ENCODE data around the gene VMP1. TPM values are rescaled to one million over a fixed set of nuclear protein-coding genes. Genes with fewer than 3 reads are reported as not detected.

VMP1 gene
- polyA plus RNA-seq, 2 of the 4 experiments (the other 2 are of a cell fraction), result 395 to 726 TPM

DNA sequence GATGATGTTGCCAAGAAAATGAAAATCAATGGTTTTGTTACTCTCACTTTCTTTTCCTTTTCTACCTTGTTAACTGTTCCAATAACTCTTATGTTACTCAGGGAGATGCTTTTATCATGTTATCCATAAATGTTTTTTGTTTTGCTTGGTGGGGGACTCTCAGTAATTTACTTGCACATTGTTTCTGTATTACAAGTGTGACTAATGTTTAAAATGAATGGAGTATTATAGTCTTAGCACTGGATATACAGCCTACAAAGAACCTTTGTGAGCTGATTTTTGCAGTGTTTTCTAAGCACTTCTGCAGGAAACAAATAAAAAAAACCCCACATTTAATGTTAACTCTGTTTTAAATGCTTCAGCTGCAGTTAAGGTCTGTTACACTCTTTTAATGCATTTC lies 12.1 kb downstream of the VMP1 start:
- ChIA-PET POLR2A (interaction anchor here (1.0 kb wide), 1 partner anchor 12 kb away, joined by 4 read pairs; the partner anchor contains the start of genes PTRH2 and VMP1), CTCF (interaction anchor here (2.3 kb wide), 1 partner anchor 27 kb away, joined by 8 read pairs; no protein-coding TSS in a partner anchor)
- TF ChIP-seq E2F6 (IDR thresholded peaks at IDR 0.05; ENCODE audit: borderline replicate concordance, low read depth) (no peak), RFX5 (IDR thresholded peaks at IDR 0.05) (no peak), GATA3 (IDR thresholded peaks at IDR 0.05; ENCODE audit: borderline replicate concordance) (no peak), HDAC2 (IDR thresholded peaks at IDR 0.05) (no peak), BCL3 (IDR thresholded peaks at IDR 0.05) (no peak), HOXB5 (CRISPR knock-in tag; IDR thresholded peaks at IDR 0.05) (no peak), POLR2AphosphoS2 (conservative IDR thresholded peaks at IDR 0.05; ENCODE audit: low read length) (no peak), HOXB13 (CRISPR knock-in tag; IDR thresholded peaks at IDR 0.05; ENCODE audit: low read depth) (no peak), KDM1A (IDR thresholded peaks at IDR 0.05; ENCODE audit: low read depth) (no peak), ZNF302 (CRISPR knock-in tag; IDR thresholded peaks at IDR 0.05) (no peak), EHMT2 (IDR thresholded peaks at IDR 0.05; ENCODE audit: low read depth) (no peak), CHD2 (IDR thresholded peaks at IDR 0.05; ENCODE audit: low read length, partially characterized antibody) (no peak), JUN (IDR thresholded peaks at IDR 0.05) (no peak), CEBPB (IDR thresholded peaks at IDR 0.05) (no peak), HEYL (CRISPR knock-in tag; IDR thresholded peaks at IDR 0.05) (no peak)
- TF ChIP-seq, protein P1, sequence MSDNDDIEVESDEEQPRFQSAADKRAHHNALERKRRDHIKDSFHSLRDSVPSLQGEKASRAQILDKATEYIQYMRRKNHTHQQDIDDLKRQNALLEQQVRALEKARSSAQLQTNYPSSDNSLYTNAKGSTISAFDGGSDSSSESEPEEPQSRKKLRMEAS (IDR thresholded peaks at IDR 0.05), result no peak
- Histone ChIP-seq H3K9me3 (no peaks in the 10 kb centered on the region), H3K4me3 (no peak overlapping the region), H3K4me1 (peaks cover 9% of the 10 kb centered on the region; the same call in 1 of the 3 replicates), H3K4me2 (no peak overlapping the region), H3K27ac (no peak overlapping the region)
- ATAC-seq (no peak), DNase-seq (ENCODE audit: low read depth in 1 of 2, low spot score in 1 of 2) (no peak), FAIRE-seq (peak; percentile 63)

DNA sequence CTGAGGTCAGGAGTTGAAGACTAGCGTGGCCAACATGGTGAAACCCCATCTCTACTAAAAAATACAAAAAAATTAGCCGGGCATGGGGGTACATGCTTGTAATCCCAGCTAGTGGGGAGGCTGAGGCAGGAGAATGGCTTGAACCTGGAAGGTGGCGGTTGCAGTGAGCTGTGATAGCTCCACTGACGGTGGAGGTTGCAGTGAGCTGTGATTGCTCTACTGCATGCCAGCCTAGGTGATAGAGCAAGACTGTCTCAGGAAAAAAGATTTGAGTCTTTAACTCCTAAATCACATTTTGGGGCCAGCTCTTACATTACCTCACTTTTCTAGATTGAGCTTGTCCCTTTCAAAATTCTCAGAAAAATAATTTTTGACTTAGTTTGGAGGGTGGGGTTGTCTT lies 15.2 kb downstream of the VMP1 start:
- Histone ChIP-seq H3K4me3 (no peak overlapping the region), H3K27ac (no peak overlapping the region), H3K4me1 (peaks cover 37% of the 10 kb centered on the region), H3K4me2 (no peak overlapping the region), H3K9me3 (no peaks in the 10 kb centered on the region)
- ChIA-PET POLR2A (no interaction called here), CTCF (interaction anchor here (1.5 to 2.6 kb wide), 3 partner anchors 11 to 24 kb away, joined by 4 to 12 read pairs (median 5); partner anchors contain the start of gene VMP1)
- ATAC-seq (peak; percentile 29 to 35; a peak in 3 of 6 replicates), DNase-seq (ENCODE audit: low read depth in 1 of 2, low spot score in 1 of 2) (no peak), FAIRE-seq (no peak)
- 87% methylated on average over 4 of the region's 4 CpGs for WGBS (ENCODE audit: missing lambda C conversion rate)
- TF ChIP-seq USF2 (IDR thresholded peaks at IDR 0.05) (no peak), RNF2 (IDR thresholded peaks at IDR 0.05; ENCODE audit: borderline replicate concordance, low read depth) (no peak), SREBF2 (IDR thresholded peaks at IDR 0.05) (no peak), RARB (CRISPR knock-in tag; IDR thresholded peaks at IDR 0.05) (no peak), POLR2AphosphoS2 (conservative IDR thresholded peaks at IDR 0.05; ENCODE audit: low read length) (no peak), CBX2 (IDR thresholded peaks at IDR 0.05; ENCODE audit: borderline replicate concordance, low read depth) (no peak), KDM1A (IDR thresholded peaks at IDR 0.05; ENCODE audit: low read depth) (no peak), HMGXB4 (CRISPR knock-in tag; IDR thresholded peaks at IDR 0.05; ENCODE audit: borderline replicate concordance) (no peak)
- TF ChIP-seq, protein P1 (IDR thresholded peaks at IDR 0.05), result no peak
